Endothelial cell of umbilical vein (primary cell): Measurements from ENCODE around the gene GNAI1.

Source experiments
- EZH2 ChIP-seq: IDR thresholded peaks from 2 replicates; pipeline ENCODE4 v1.6.1; 2012; ENCODE audit warnings: borderline replicate concordance, low read depth, mild to moderate bottlenecking, moderate library complexity, low read length, inconsistent platforms; ENCODE audit not compliant: severe bottlenecking
- FOS ChIP-seq: IDR thresholded peaks from 2 replicates; pipeline ENCODE4 v1.6.1; 2011; ENCODE audit warnings: mild to moderate bottlenecking, low read length, moderate library complexity, borderline replicate concordance; ENCODE audit not compliant: insufficient read depth
- JUN ChIP-seq: IDR thresholded peaks from 2 replicates; pipeline ENCODE4 v1.6.1; 2011; ENCODE audit warnings: borderline replicate concordance, low read depth; ENCODE audit not compliant: insufficient read length, insufficient read depth
- MYC ChIP-seq: IDR thresholded peaks from one replicate; pipeline ENCODE4 v1.6.1; 2011; ENCODE audit warnings: mild to moderate bottlenecking, low read depth, low read length
- POLR2A ChIP-seq: IDR thresholded peaks from 2 replicates; pipeline ENCODE4 v1.6.1; 2012; ENCODE audit warnings: low read depth, mild to moderate bottlenecking, control low read depth, low read length
- POLR2AphosphoS5 ChIP-seq: IDR thresholded peaks from 2 replicates; pipeline ENCODE4 v1.6.1; 2012; ENCODE audit warnings: low read depth, mild to moderate bottlenecking, control low read depth, low read length, moderate library complexity; ENCODE audit not compliant: insufficient read depth
- TF ChIP-seq, protein P1 (sequence below), 2 donors: IDR thresholded peaks; 1 replicate in 1 of 2; 2 replicates in 1 of 2; pipeline ENCODE4 v1.5.1; 2011; ENCODE audit warnings: low read length in 2 of 2, mild to moderate bottlenecking in 2 of 2, moderate library complexity in 2 of 2, control low read depth in 1 of 2, inconsistent platforms in 1 of 2, low read depth in 1 of 2; ENCODE audit not compliant: insufficient read depth in 1 of 2; ENCODE audit errors: extremely low read depth in 1 of 2
- TF ChIP-seq, protein P2 (sequence below): IDR thresholded peaks from 2 replicates; pipeline ENCODE4 v1.6.1; 2011; ENCODE audit not compliant: insufficient read depth, insufficient read length

DNA sequence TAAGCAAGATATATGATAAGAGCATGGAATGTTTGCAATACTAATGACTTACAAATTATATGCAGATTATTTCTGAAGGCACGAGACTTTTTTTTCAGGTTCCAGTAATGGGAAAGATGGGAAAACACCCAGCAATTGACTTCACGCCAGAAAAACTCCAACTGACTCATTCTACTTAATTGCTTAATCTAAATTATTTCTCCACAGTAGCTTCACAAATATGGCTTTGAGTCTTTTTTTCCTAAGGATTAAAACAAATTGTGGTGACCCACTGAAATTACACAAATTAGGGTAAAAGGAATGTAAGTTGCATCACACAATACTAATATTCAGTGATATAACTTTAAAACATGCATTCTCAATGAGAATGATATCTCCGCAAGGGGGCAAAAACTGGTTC lies 138.7 kb downstream of the GNAI1 start:
- TF ChIP-seq EZH2 (no peak), POLR2AphosphoS5 (no peak), POLR2A (no peak), FOS (no peak), JUN (no peak), MYC (no peak)
- TF ChIP-seq, protein P1, sequence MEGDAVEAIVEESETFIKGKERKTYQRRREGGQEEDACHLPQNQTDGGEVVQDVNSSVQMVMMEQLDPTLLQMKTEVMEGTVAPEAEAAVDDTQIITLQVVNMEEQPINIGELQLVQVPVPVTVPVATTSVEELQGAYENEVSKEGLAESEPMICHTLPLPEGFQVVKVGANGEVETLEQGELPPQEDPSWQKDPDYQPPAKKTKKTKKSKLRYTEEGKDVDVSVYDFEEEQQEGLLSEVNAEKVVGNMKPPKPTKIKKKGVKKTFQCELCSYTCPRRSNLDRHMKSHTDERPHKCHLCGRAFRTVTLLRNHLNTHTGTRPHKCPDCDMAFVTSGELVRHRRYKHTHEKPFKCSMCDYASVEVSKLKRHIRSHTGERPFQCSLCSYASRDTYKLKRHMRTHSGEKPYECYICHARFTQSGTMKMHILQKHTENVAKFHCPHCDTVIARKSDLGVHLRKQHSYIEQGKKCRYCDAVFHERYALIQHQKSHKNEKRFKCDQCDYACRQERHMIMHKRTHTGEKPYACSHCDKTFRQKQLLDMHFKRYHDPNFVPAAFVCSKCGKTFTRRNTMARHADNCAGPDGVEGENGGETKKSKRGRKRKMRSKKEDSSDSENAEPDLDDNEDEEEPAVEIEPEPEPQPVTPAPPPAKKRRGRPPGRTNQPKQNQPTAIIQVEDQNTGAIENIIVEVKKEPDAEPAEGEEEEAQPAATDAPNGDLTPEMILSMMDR (IDR thresholded peaks at IDR 0.05; ENCODE audit: extremely low read depth in 1 of 2, insufficient read depth in 1 of 2, low read depth in 1 of 2, low read length in 2 of 2) = no peak
- TF ChIP-seq, protein P2, sequence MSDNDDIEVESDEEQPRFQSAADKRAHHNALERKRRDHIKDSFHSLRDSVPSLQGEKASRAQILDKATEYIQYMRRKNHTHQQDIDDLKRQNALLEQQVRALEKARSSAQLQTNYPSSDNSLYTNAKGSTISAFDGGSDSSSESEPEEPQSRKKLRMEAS = no peak
